Trophoblast cell (in vitro differentiated cells and primary cell): Measurements from ENCODE around the gene SDR9C7.

Experiments
- DNase-seq, 2 donors: peaks; one replicate each; pipeline ENCODE4 v3.0.0-alpha.2; 2016
- H2AFZ ChIP-seq: 2 replicates; pipeline ENCODE4 v1.6.1; 2013; ENCODE audit warnings: low read length, moderate library complexity, mild to moderate bottlenecking; ENCODE audit not compliant: insufficient read depth, poor library complexity
- H2AK5ac ChIP-seq: 2 replicates; pipeline ENCODE4 v1.6.1; 2013; ENCODE audit warnings: mild to moderate bottlenecking, low read length
- H2BK120ac ChIP-seq: 2 replicates; pipeline ENCODE4 v1.6.1; 2013; ENCODE audit warnings: low read length, mild to moderate bottlenecking, moderate library complexity; ENCODE audit not compliant: insufficient read depth, poor library complexity
- H2BK12ac ChIP-seq: 2 replicates; pipeline ENCODE4 v1.6.1; 2013; ENCODE audit warnings: mild to moderate bottlenecking, low read length, moderate library complexity
- H2BK5ac ChIP-seq: 2 replicates; pipeline ENCODE4 v1.6.1; 2013; ENCODE audit warnings: low read length, low read depth, moderate library complexity, mild to moderate bottlenecking; ENCODE audit not compliant: poor library complexity
- H3K14ac ChIP-seq: 2 replicates; pipeline ENCODE4 v1.6.1; 2013; ENCODE audit warnings: mild to moderate bottlenecking, low read length
- H3K18ac ChIP-seq: 2 replicates; pipeline ENCODE4 v1.6.1; 2013; ENCODE audit warnings: mild to moderate bottlenecking, low read length
- H3K23ac ChIP-seq: 2 replicates; pipeline ENCODE4 v1.6.1; 2013; ENCODE audit warnings: low read length
- H3K27ac ChIP-seq: 2 replicates; pipeline ENCODE4 v1.5.1; 2013; ENCODE audit warnings: low read depth, mild to moderate bottlenecking, inconsistent platforms, low read length, moderate library complexity
- H3K27me3 ChIP-seq: 2 replicates; pipeline ENCODE4 v1.6.1; 2013; ENCODE audit warnings: inconsistent platforms, mild to moderate bottlenecking, low read length, moderate library complexity; ENCODE audit not compliant: insufficient read depth
- H3K36me3 ChIP-seq, 2 experiments: 1 replicate in 1 of 2; 2 replicates in 1 of 2; pipeline ENCODE4 v1.6.1; 2013; ENCODE audit warnings: low read length in 2 of 2, mild to moderate bottlenecking in 2 of 2, moderate library complexity in 1 of 2; ENCODE audit not compliant: insufficient read depth in 2 of 2, control insufficient read depth in 1 of 2
- H3K4ac ChIP-seq: 2 replicates; pipeline ENCODE4 v1.6.1; 2013; ENCODE audit warnings: low read depth, mild to moderate bottlenecking, low read length, moderate library complexity
- H3K4me1 ChIP-seq, 2 experiments: 1 replicate in 1 of 2; 2 replicates in 1 of 2; pipeline ENCODE4 v1.6.1; 2013; ENCODE audit warnings: low read length in 2 of 2, mild to moderate bottlenecking in 2 of 2, moderate library complexity in 1 of 2; ENCODE audit not compliant: insufficient read depth in 2 of 2, control insufficient read depth in 1 of 2
- H3K4me2 ChIP-seq: 2 replicates; pipeline ENCODE4 v1.6.1; 2013; ENCODE audit warnings: inconsistent platforms, mild to moderate bottlenecking, low read length, moderate library complexity
- H3K4me3 ChIP-seq: 2 replicates; pipeline ENCODE4 v1.5.1; 2013; ENCODE audit warnings: mild to moderate bottlenecking, low read depth, low read length, inconsistent platforms
- H3K79me1 ChIP-seq: one replicate; pipeline ENCODE4 v1.6.1; 2013; ENCODE audit warnings: low read length
- H3K79me2 ChIP-seq: 2 replicates; pipeline ENCODE4 v1.6.1; 2013; ENCODE audit warnings: low read length, mild to moderate bottlenecking; ENCODE audit not compliant: control insufficient read depth, insufficient read depth, poor library complexity
- H3K9ac ChIP-seq: 2 replicates; pipeline ENCODE4 v1.6.1; 2013; ENCODE audit warnings: mild to moderate bottlenecking, low read length
- H3K9me3 ChIP-seq: 2 replicates; pipeline ENCODE4 v1.6.1; 2013; ENCODE audit warnings: low read depth, mild to moderate bottlenecking, control low read depth, inconsistent platforms, low read length; ENCODE audit not compliant: insufficient read depth
- H4K12ac ChIP-seq: 2 replicates; pipeline ENCODE4 v1.6.1; 2013; ENCODE audit warnings: low read depth, mild to moderate bottlenecking, low read length, moderate library complexity
- H4K8ac ChIP-seq: 2 replicates; pipeline ENCODE4 v1.6.1; 2013; ENCODE audit warnings: low read depth, mild to moderate bottlenecking, low read length, moderate library complexity
- H4K91ac ChIP-seq: one replicate; pipeline ENCODE4 v1.6.1; 2013; ENCODE audit warnings: low read depth, mild to moderate bottlenecking, low read length, moderate library complexity
- WGBS: extraction: QIAGEN DNeasy Blood & Tissue Kit; methylation state at CpG from one replicate; pipeline ENCODE4 v1.1.7; 2013; ENCODE audit warnings: missing lambda C conversion rate; ENCODE audit not compliant: insufficient read length, insufficient coverage; ENCODE audit errors: extremely low coverage; 5-methylcytosine and 5-hydroxymethylcytosine counted together

Gene SDR9C7

DNA sequence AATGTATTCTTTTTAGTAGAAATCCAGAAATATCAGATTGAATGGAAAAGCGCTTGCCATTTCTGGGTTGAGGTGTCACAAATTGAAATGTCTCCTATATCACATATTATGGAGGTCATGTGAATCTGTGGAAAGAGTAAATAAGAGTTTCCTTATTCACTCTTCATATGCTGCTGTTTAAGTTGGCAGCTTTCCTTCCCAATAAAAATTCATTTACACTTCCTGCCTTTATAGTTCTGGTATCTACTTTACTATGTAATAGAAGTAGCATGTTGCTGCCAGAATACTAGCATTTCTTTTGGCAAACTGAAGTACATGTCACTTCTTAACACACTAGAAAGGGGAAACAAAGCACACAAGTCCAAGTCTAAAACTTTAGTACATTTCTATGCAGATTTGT is 60.8 kb downstream of the SDR9C7 start:
- Histone ChIP-seq H3K79me1 (no peaks in the 10 kb centered on the region), H2BK12ac (no peak overlapping the region), H4K91ac (no peak overlapping the region), H3K4me1 (no peaks in the 10 kb centered on the region), H4K8ac (no peak overlapping the region), H2BK5ac (no peak overlapping the region), H3K4ac (no peak overlapping the region), H2BK120ac (no peak overlapping the region), H3K27me3 (no peaks in the 10 kb centered on the region), H3K23ac (no peak overlapping the region), H3K9me3 (peaks cover 9% of the 10 kb centered on the region), H3K9ac (no peak overlapping the region), H3K4me3 (no peak overlapping the region), H4K12ac (no peak overlapping the region), H3K36me3 (no peaks in the 10 kb centered on the region), H3K79me2 (no peaks in the 10 kb centered on the region), H2AK5ac (no peak overlapping the region), H3K18ac (no peak overlapping the region), H2AFZ (no peak overlapping the region), H3K4me2 (no peak overlapping the region), H3K14ac (no peak overlapping the region), H3K27ac (no peak overlapping the region)
- DNase-seq: no peak
- no CpG with 5 or more reads among the region's 1 CpG for WGBS
